SK-N-DZ (cell line): ENCODE results near the gene DOCK6.
A peak's percentile ranks its signal among the peaks of the same experiment; 100 is the strongest.

Experiments used
- DNase-seq: peaks from one replicate; pipeline ENCODE4 v3.0.0-alpha.2; 2015; ENCODE audit warnings: low spot score

Gene DOCK6

GRCh38 chr19:11244846-11245589, 17.3 kb downstream of the DOCK6 start:
- no peak for DNase-seq

GRCh38 chr19:11243798-11244169, 18.5 kb downstream of the DOCK6 start:
- DNase-seq = no peak

GRCh38 chr19:11242864-11243797, 19.2 kb downstream of the DOCK6 start:
- peak; percentile 65 for DNase-seq

GRCh38 chr19:11242025-11242424, 20.3 kb downstream of the DOCK6 start:
- no peak for DNase-seq

GRCh38 chr19:11240008-11240444, 22.3 kb downstream of the DOCK6 start:
- no peak for DNase-seq

- DNase-seq = no peak
These were observed 22.8 kb downstream of the DOCK6 start, which contains the start of gene ANGPTL8 for GRCh38 chr19:11239377-11240000. ANGPTL8 (plus strand) TSS chr19:11239619; CDS start chr19:11239638, 19 bp downstream.

GRCh38 chr19:11238781-11239376, 23.4 kb downstream of the DOCK6 start:
- DNase-seq = no peak

GRCh38 chr19:11238041-11238440, 24.3 kb downstream of the DOCK6 start:
- DNase-seq = no peak

GRCh38 chr19:11237321-11237720, 25.0 kb downstream of the DOCK6 start:
- no peak for DNase-seq

GRCh38 chr19:11236324-11237301, 25.7 kb downstream of the DOCK6 start:
- no peak for DNase-seq

- no peak for DNase-seq
These were observed 27.7 kb downstream of the DOCK6 start for GRCh38 chr19:11234486-11235075.

- DNase-seq = no peak
These were observed 29.3 kb downstream of the DOCK6 start for GRCh38 chr19:11233073-11233472.

GRCh38 chr19:11232555-11232954, 29.8 kb downstream of the DOCK6 start:
- no peak for DNase-seq

GRCh38 chr19:11230621-11231386, 31.5 kb downstream of the DOCK6 start:
- no peak for DNase-seq

GRCh38 chr19:11227195-11227886, 35.0 kb downstream of the DOCK6 start:
- no peak for DNase-seq

GRCh38 chr19:11226716-11227166, 35.6 kb downstream of the DOCK6 start:
- no peak for DNase-seq

- no peak for DNase-seq
These were observed 36.5 kb downstream of the DOCK6 start for GRCh38 chr19:11225815-11226214.

- no peak for DNase-seq
These were observed 37.2 kb downstream of the DOCK6 start for GRCh38 chr19:11225172-11225571.

- DNase-seq = no peak
These were observed 37.9 kb downstream of the DOCK6 start for GRCh38 chr19:11224429-11224828.
